NT2/D1 (cell line): ENCODE measurements around the gene OSR1.
"Not testable (repeated sequence)": the region's sequence is repeated elsewhere in the genome, so short reads cannot be mapped to it uniquely, and the experiment has no call there.

Source experiments
- DNase-seq: peaks from one replicate; pipeline ENCODE4 v3.0.0-alpha.2; 2011; ENCODE audit warnings: low read depth, low spot score
- H3K27me3 ChIP-seq: 2 replicates; pipeline ENCODE4 v1.6.0; 2011; ENCODE audit warnings: mild to moderate bottlenecking; ENCODE audit not compliant: insufficient read length, insufficient read depth
- H3K36me3 ChIP-seq: 2 replicates; pipeline ENCODE4 v1.6.1; 2011; ENCODE audit warnings: mild to moderate bottlenecking, low read length, mixed read lengths; ENCODE audit not compliant: insufficient read depth, insufficient read length
- H3K4me1 ChIP-seq: 2 replicates; pipeline ENCODE4 v1.5.1; 2011; ENCODE audit not compliant: insufficient read depth, insufficient read length
- H3K4me3 ChIP-seq: 2 replicates; pipeline ENCODE4 v1.5.1; 2011; ENCODE audit warnings: low read depth; ENCODE audit not compliant: insufficient read length
- H3K9ac ChIP-seq: 2 replicates; pipeline ENCODE4 v1.6.0; 2011; ENCODE audit warnings: low read depth; ENCODE audit not compliant: insufficient read length
- H3K9me3 ChIP-seq: 2 replicates; pipeline ENCODE4 v1.5.1; 2011; ENCODE audit warnings: mild to moderate bottlenecking, low read length; ENCODE audit not compliant: insufficient read depth
- SUZ12 ChIP-seq: IDR thresholded peaks from 2 replicates; pipeline ENCODE4 v1.6.1; 2011; ENCODE audit not compliant: insufficient read length, insufficient read depth; ENCODE audit errors: extremely low read depth
- YY1 ChIP-seq: IDR thresholded peaks from 2 replicates; pipeline ENCODE4 v1.6.1; 2011; ENCODE audit not compliant: insufficient read length, insufficient read depth
- ZNF274 ChIP-seq: IDR thresholded peaks from 2 replicates; pipeline ENCODE4 v1.6.1; 2011; ENCODE audit warnings: mild to moderate bottlenecking, low read depth, low read length

OSR1 gene

GRCh38 chr2:19358242-19359020 is at the start of gene OSR1:
Gene OSR1 (minus strand): TSS chr2:19358623. CDS start chr2:19353805, 4,818 bp downstream.
- Histone ChIP-seq H3K4me3 (peak within 1 kb of the TSS; percentile 26), H3K9me3 (no peaks in the 10 kb centered on the region), H3K27me3 (peaks cover 99% of the 10 kb centered on the region), H3K36me3 (no peaks in the 10 kb centered on the region), H3K4me1 (peaks cover 14% of the 10 kb centered on the region), H3K9ac (peak within 1 kb of the TSS; percentile 59)
- peak; percentile 51 for DNase-seq
- peak; percentile 43 for TF ChIP-seq SUZ12
- no peak for TF ChIP-seq YY1

GRCh38 chr2:19403785-19404184 is 45.4 kb upstream of the OSR1 start:
- H3K4me1 ChIP-seq, result no peaks in the 10 kb centered on the region
- H3K36me3 ChIP-seq, result no peaks in the 10 kb centered on the region
- H3K9ac ChIP-seq, result no peak overlapping the region
- H3K9me3 ChIP-seq, result no peaks in the 10 kb centered on the region
- H3K27me3 ChIP-seq, result no peaks in the 10 kb centered on the region
- H3K4me3 ChIP-seq, result no peak overlapping the region
- no peak for DNase-seq
- TF ChIP-seq SUZ12 (no peak), ZNF274 (no peak), YY1 (no peak)

- DNase-seq, result no peak
- no peak for TF ChIP-seq YY1
- no peak for TF ChIP-seq ZNF274
- TF ChIP-seq SUZ12, result no peak
- H3K4me3 ChIP-seq, result no peak overlapping the region
- H3K9me3 ChIP-seq, result peaks cover 7% of the 10 kb centered on the region; the same call in 1 of the 2 replicates
- no peaks in the 10 kb centered on the region for H3K36me3 ChIP-seq
- no peaks in the 10 kb centered on the region for H3K27me3 ChIP-seq
- H3K4me1 ChIP-seq, result no peaks in the 10 kb centered on the region
- H3K9ac ChIP-seq, result no peak overlapping the region
These were observed 33.8 kb upstream of the OSR1 start for GRCh38 chr2:19392191-19392590.

- not testable (repeated sequence) for DNase-seq, H3K4me1 ChIP-seq, H3K36me3 ChIP-seq, H3K9me3 ChIP-seq, H3K27me3 ChIP-seq, H3K9ac ChIP-seq, H3K4me3 ChIP-seq
These were observed 31.0 kb upstream of the OSR1 start for GRCh38 chr2:19389469-19389868.

GRCh38 chr2:19380532-19380931 is 22.1 kb upstream of the OSR1 start:
- Histone ChIP-seq H3K9ac (no peak overlapping the region), H3K4me3 (no peak overlapping the region), H3K27me3 (no peaks in the 10 kb centered on the region), H3K4me1 (no peaks in the 10 kb centered on the region), H3K36me3 (no peaks in the 10 kb centered on the region), H3K9me3 (no peaks in the 10 kb centered on the region)
- TF ChIP-seq SUZ12, result no peak
- TF ChIP-seq ZNF274, result no peak
- TF ChIP-seq YY1, result no peak
- no peak for DNase-seq

- H3K4me3 ChIP-seq, result no peak overlapping the region
- TF ChIP-seq ZNF274 (no peak), SUZ12 (no peak), YY1 (no peak)
These were observed 20.5 kb upstream of the OSR1 start for GRCh38 chr2:19378939-19379338.

GRCh38 chr2:19377717-19378116 is 19.3 kb upstream of the OSR1 start:
- Histone ChIP-seq H3K9ac (no peak overlapping the region), H3K27me3 (no peaks in the 10 kb centered on the region), H3K4me3 (no peak overlapping the region), H3K9me3 (no peaks in the 10 kb centered on the region), H3K36me3 (no peaks in the 10 kb centered on the region), H3K4me1 (no peaks in the 10 kb centered on the region)
- no peak for TF ChIP-seq ZNF274
- no peak for TF ChIP-seq YY1
- no peak for TF ChIP-seq SUZ12
- no peak for DNase-seq

More at GRCh38 chr2:19378939-19379338, 20.5 kb upstream of the OSR1 start:
- H3K36me3 ChIP-seq, result no peaks in the 10 kb centered on the region
- no peaks in the 10 kb centered on the region for H3K4me1 ChIP-seq
- DNase-seq, result no peak
- H3K9ac ChIP-seq, result no peak overlapping the region
- H3K9me3 ChIP-seq, result no peaks in the 10 kb centered on the region
- no peaks in the 10 kb centered on the region for H3K27me3 ChIP-seq

GRCh38 chr2:19373352-19373751 is 14.9 kb upstream of the OSR1 start:
- H3K36me3 ChIP-seq, result no peaks in the 10 kb centered on the region
- TF ChIP-seq ZNF274 (no peak), YY1 (no peak), SUZ12 (no peak)
- no peak overlapping the region for H3K9ac ChIP-seq
- no peaks in the 10 kb centered on the region for H3K27me3 ChIP-seq
- no peaks in the 10 kb centered on the region for H3K9me3 ChIP-seq
- no peak overlapping the region for H3K4me3 ChIP-seq
- DNase-seq, result no peak
- H3K4me1 ChIP-seq, result no peaks in the 10 kb centered on the region
